Ascending aorta (tissue), 2 donors: ENCODE results near the gene DNAJC7. TPM values are rescaled to one million over a fixed set of nuclear protein-coding genes. Genes with fewer than 3 reads are reported as not detected.
A peak's percentile ranks its signal among the peaks of the same experiment; 100 is the strongest.

Source experiments
- DNase-seq, 2 donors: peaks; one replicate each; pipeline ENCODE4 v3.0.0-alpha.2; 2019; ENCODE audit warnings: low spot score in 2 of 2
- H3K27ac ChIP-seq, 2 donors: fragments of 200-600 bp; sonication (generic); one replicate each; pipeline ENCODE4 v1.5.1; 2016 to 2017; ENCODE audit warnings: mild to moderate bottlenecking in 1 of 2
- H3K27me3 ChIP-seq: fragments of 200-600 bp; sonication (generic); one replicate; pipeline ENCODE4 v1.5.1; 2017
- H3K36me3 ChIP-seq, 2 donors: fragments of 200-600 bp; sonication (generic); one replicate each; pipeline ENCODE4 v1.5.1; 2016
- H3K4me1 ChIP-seq, 2 donors: fragments of 200-600 bp; sonication (generic); one replicate each; pipeline ENCODE4 v1.5.1; 2016 to 2017; ENCODE audit warnings: mild to moderate bottlenecking in 1 of 2
- H3K4me3 ChIP-seq, 2 donors: fragments of 200-600 bp; sonication (generic); one replicate each; pipeline ENCODE4 v1.5.1; 2016 to 2017; ENCODE audit warnings: mild to moderate bottlenecking in 1 of 2
- H3K9me3 ChIP-seq, 2 donors: fragments of 200-600 bp; sonication (generic); one replicate each; pipeline ENCODE4 v1.5.1; 2016
- CTCF ChIP-seq, 3 experiments: fragments of 200-600 bp in 2 of 3; fragments of 450-650 bp in 1 of 3; sonication (generic) in 2 of 3; IDR thresholded peaks; one replicate each; pipeline ENCODE4 v1.5.1; 2016 to 2019; ENCODE audit warnings: antibody characterized with exemption in 3 of 3, mild to moderate bottlenecking in 1 of 3, moderate library complexity in 1 of 3
- intact Hi-C: fragments of 100-400 bp; cut with DNase I; formaldehyde crosslinking; loops from one replicate; pipeline ENCODE4 v1.15.1; 2023
- total RNA-seq: library from RNA; depleted of rRNA; stranded (reverse); fragments of >200 nt; gene quantifications from one replicate; pipeline ENCODE4 v1.1.0, GENCODE V29; 2016

Gene DNAJC7
- total RNA-seq, 1 donor from 2014 or later: 79.7 TPM

- H3K27me3 ChIP-seq: no peaks in the 10 kb centered on the region
- no peak for TF ChIP-seq CTCF (IDR thresholded peaks at IDR 0.05)
- DNase-seq: no peak
- H3K9me3 ChIP-seq: no peaks in the 10 kb centered on the region
- no peaks in the 10 kb centered on the region for H3K36me3 ChIP-seq
- no peak overlapping the region for H3K4me3 ChIP-seq
- H3K27ac ChIP-seq: no peak overlapping the region
- peaks cover 0 to 4% of the 10 kb centered on the region in 2 donors for H3K4me1 ChIP-seq
- intact Hi-C loops: no loop called here
These were observed 23.6 kb upstream of the DNAJC7 start for GRCh38 chr17:42040818-42041217.

- Histone ChIP-seq H3K36me3 (no peaks in the 10 kb centered on the region), H3K27me3 (no peaks in the 10 kb centered on the region), H3K9me3 (no peaks in the 10 kb centered on the region), H3K4me3 (peak overlapping the region; percentile 16 to 54), H3K27ac (no peak overlapping the region), H3K4me1 (peaks cover 0 to 4% of the 10 kb centered on the region in 2 donors)
- intact Hi-C loops: no loop called here
- no peak for TF ChIP-seq CTCF (IDR thresholded peaks at IDR 0.05)
- no peak for DNase-seq
These were observed 22.8 kb upstream of the DNAJC7 start for GRCh38 chr17:42039794-42040763.

- Histone ChIP-seq H3K27me3 (no peaks in the 10 kb centered on the region), H3K9me3 (no peaks in the 10 kb centered on the region), H3K36me3 (no peaks in the 10 kb centered on the region), H3K27ac (no peak overlapping the region), H3K4me3 (no peak overlapping the region), H3K4me1 (peaks cover 0 to 4% of the 10 kb centered on the region in 2 donors)
- TF ChIP-seq CTCF (IDR thresholded peaks at IDR 0.05): no peak
- intact Hi-C loops: no loop called here
- DNase-seq: no peak
These were observed 21.2 kb upstream of the DNAJC7 start for GRCh38 chr17:42038221-42038973.

GRCh38 chr17:42034059-42034458 is 16.8 kb upstream of the DNAJC7 start:
- Histone ChIP-seq H3K27me3 (no peaks in the 10 kb centered on the region), H3K4me1 (no peaks in the 10 kb centered on the region), H3K27ac (no peak overlapping the region), H3K9me3 (no peaks in the 10 kb centered on the region), H3K36me3 (no peaks in the 10 kb centered on the region), H3K4me3 (no peak overlapping the region)
- intact Hi-C loops: no loop called here
- no peak for TF ChIP-seq CTCF (IDR thresholded peaks at IDR 0.05)
- no peak for DNase-seq

- intact Hi-C loops: no loop called here
- no peak for DNase-seq
- Histone ChIP-seq H3K27me3 (no peaks in the 10 kb centered on the region), H3K27ac (no peak overlapping the region), H3K4me1 (no peaks in the 10 kb centered on the region), H3K4me3 (no peak overlapping the region), H3K36me3 (no peaks in the 10 kb centered on the region), H3K9me3 (no peaks in the 10 kb centered on the region)
- TF ChIP-seq CTCF (IDR thresholded peaks at IDR 0.05): no peak
These were observed 14.3 kb upstream of the DNAJC7 start for GRCh38 chr17:42031584-42031983.
